ENCODE results near the gene NAGA.
A peak's percentile ranks its signal among the peaks of the same experiment; 100 is the strongest.
"Not testable (repeated sequence)": the region's sequence is repeated elsewhere in the genome, so short reads cannot be mapped to it uniquely, and the experiment has no call there.

Gene NAGA

GRCh38 chr22:42070517-42071422 is at the start of gene NAGA:
NAGA (minus strand) TSS chr22:42070812; CDS start chr22:42070297, 515 bp downstream.
- peak within 1 kb of the TSS; percentile 54 for H3K4me3 ChIP-seq (ENCODE audit: low read depth, low read length)
- peak; percentile 85 for DNase-seq (ENCODE audit: low read depth)

GRCh38 chr22:42116848-42117424 is 46.3 kb upstream of the NAGA start:
- DNase-seq (ENCODE audit: low read depth), result no peak
- H3K4me3 ChIP-seq (ENCODE audit: low read depth, low read length), result no peak overlapping the region

- DNase-seq (ENCODE audit: low read depth), result not testable (repeated sequence)
Measured at GRCh38 chr22:42115420-42115830, 44.8 kb upstream of the NAGA start.

GRCh38 chr22:42114721-42115120 is 44.1 kb upstream of the NAGA start:
- DNase-seq (ENCODE audit: low read depth), result no peak
- H3K4me3 ChIP-seq (ENCODE audit: low read depth, low read length), result no peak overlapping the region

More at GRCh38 chr22:42115420-42115830, 44.8 kb upstream of the NAGA start:
- H3K4me3 ChIP-seq (ENCODE audit: low read depth, low read length), result not testable (repeated sequence)

GRCh38 chr22:42112793-42113192 is 42.2 kb upstream of the NAGA start:
- H3K4me3 ChIP-seq (ENCODE audit: low read depth, low read length); DNase-seq (ENCODE audit: low read depth): not testable (repeated sequence)

GRCh38 chr22:42111798-42112197 is 41.2 kb upstream of the NAGA start:
- H3K4me3 ChIP-seq (ENCODE audit: low read depth, low read length), result no peak overlapping the region
- no peak for DNase-seq (ENCODE audit: low read depth)

- H3K4me3 ChIP-seq (ENCODE audit: low read depth, low read length), result no peak overlapping the region
- no peak for DNase-seq (ENCODE audit: low read depth)
Measured at GRCh38 chr22:42108848-42109247, 38.2 kb upstream of the NAGA start.

- not testable (repeated sequence) for DNase-seq (ENCODE audit: low read depth); H3K4me3 ChIP-seq (ENCODE audit: low read depth, low read length)
Measured at GRCh38 chr22:42104332-42104860, 33.8 kb upstream of the NAGA start.

- no peak for DNase-seq (ENCODE audit: low read depth)
- no peak overlapping the region for H3K4me3 ChIP-seq (ENCODE audit: low read depth, low read length)
Measured at GRCh38 chr22:42101199-42101598, 30.6 kb upstream of the NAGA start.

GRCh38 chr22:42091455-42091782 is 20.8 kb upstream of the NAGA start:
- peak overlapping the region; percentile 88 for H3K4me3 ChIP-seq (ENCODE audit: low read depth, low read length)
- DNase-seq (ENCODE audit: low read depth), result no peak

- peak; percentile 95 for DNase-seq (ENCODE audit: low read depth)
- peak within 1 kb of the TSS; percentile 88 for H3K4me3 ChIP-seq (ENCODE audit: low read depth, low read length)
Measured at GRCh38 chr22:42090596-42091454, 20.2 kb upstream of the NAGA start, which contains the start of gene NDUFA6. NDUFA6 (minus strand) TSS chr22:42090772; CDS start chr22:42090744, 28 bp downstream.

GRCh38 chr22:42086051-42086450 is 15.4 kb upstream of the NAGA start:
- no peak for DNase-seq (ENCODE audit: low read depth)
- H3K4me3 ChIP-seq (ENCODE audit: low read depth, low read length), result no peak overlapping the region

- no peak overlapping the region for H3K4me3 ChIP-seq (ENCODE audit: low read depth, low read length)
- no peak for DNase-seq (ENCODE audit: low read depth)
Measured at GRCh38 chr22:42084874-42085273, 14.3 kb upstream of the NAGA start.

GRCh38 chr22:42083119-42083518 is 12.5 kb upstream of the NAGA start:
- no peak for DNase-seq (ENCODE audit: low read depth)
- H3K4me3 ChIP-seq (ENCODE audit: low read depth, low read length), result no peak overlapping the region

GRCh38 chr22:42080287-42080686 is 9.7 kb upstream of the NAGA start:
- H3K4me3 ChIP-seq (ENCODE audit: low read depth, low read length), result peak overlapping the region; percentile 72
- DNase-seq (ENCODE audit: low read depth), result no peak

- H3K4me3 ChIP-seq (ENCODE audit: low read depth, low read length), result peak within 1 kb of the TSS; percentile 72
- peak; percentile 93 for DNase-seq (ENCODE audit: low read depth)
Measured at GRCh38 chr22:42079319-42080251, 9.0 kb upstream of the NAGA start, which contains the start of gene SMDT1. SMDT1 (plus strand) TSS chr22:42079700; CDS start chr22:42079769, 69 bp downstream.

GRCh38 chr22:42078469-42079318 is 8.1 kb upstream of the NAGA start:
- no peak for DNase-seq (ENCODE audit: low read depth)

More at GRCh38 chr22:42078469-42079318, 8.1 kb upstream of the NAGA start:
- H3K4me3 ChIP-seq (ENCODE audit: low read depth, low read length), result peak overlapping the region; percentile 72
